Spleen (tissue), 7 donors: ENCODE data around the gene OCEL1.

ENCODE experiments used
- CTCF ChIP-seq, 11 experiments: fragments of 200-600 bp in 7 of 11; fragments of 450-650 bp in 4 of 11; sonication (generic) in 4 of 11; IDR thresholded peaks in 8 of 11; conservative IDR thresholded peaks in 3 of 11; 1 replicate in 7 of 11; 2 replicates in 4 of 11; pipeline versions ENCODE4 v1.4.0 to v1.8.0; 2016 to 2021; ENCODE audit warnings: antibody characterized with exemption in 11 of 11, inconsistent platforms in 4 of 11, mild to moderate bottlenecking in 1 of 11
- POLR2A ChIP-seq, 3 donors: fragments of 450-650 bp; IDR thresholded peaks; one replicate each; pipeline ENCODE4 v1.5.1; 2017; ENCODE audit warnings: antibody characterized with exemption in 3 of 3, mild to moderate bottlenecking in 1 of 3
- POLR2AphosphoS5 ChIP-seq, 3 donors: sonication (generic); formaldehyde crosslinking; IDR thresholded peaks; one replicate each; pipeline ENCODE4 v1.5.1; 2017; ENCODE audit warnings: antibody characterized with exemption in 3 of 3
- donor health status: DM: no; HTN: no; CAD: no; lungs with moderate emphysema.
- donor health status: DM: no; HTN: no; CAD: no.
- donor health status: DM: no; HTN: no; CAD: no.

- TF ChIP-seq CTCF (IDR thresholded peaks at IDR 0.05 in 8 of 11, conservative IDR thresholded peaks at IDR 0.05 in 3 of 11) (no peak), POLR2AphosphoS5 (IDR thresholded peaks at IDR 0.05) (no peak), POLR2A (IDR thresholded peaks at IDR 0.05) (no peak)
These were observed 11.0 kb downstream of the OCEL1 start for GRCh38 chr19:17236811-17237543.
